Right lobe of liver (tissue), 6 donors: Measurements from ENCODE around the gene C10orf95. TPM values are rescaled to one million over a fixed set of nuclear protein-coding genes. Genes with fewer than 3 reads are reported as not detected.

Experiments
- ATAC-seq, 4 donors: fragments of 200-7000 bp; cut with Tn5 transposase; one replicate each; pipeline ENCODE4 v1.9.1; 2020; ENCODE audit warnings: mild to moderate bottlenecking in 4 of 4, moderate library complexity in 4 of 4
- DNase-seq, 3 donors: peaks; one replicate each; pipeline ENCODE4 v3.0.0-alpha.2; 2020
- H3K27ac ChIP-seq, 3 donors: fragments of 200-600 bp; one replicate each; pipeline ENCODE4 v1.8.0; 2022
- H3K27me3 ChIP-seq, 2 donors: fragments of 200-600 bp; one replicate each; pipeline ENCODE4 v1.8.0; 2022
- H3K36me3 ChIP-seq, 4 donors: fragments of 200-600 bp; sonication (generic) in 1 of 4; one replicate each; pipeline versions ENCODE4 v1.5.1 to v1.8.0; 2017 to 2022; ENCODE audit warnings: control low read depth in 1 of 4
- H3K4me1 ChIP-seq, 4 donors: fragments of 200-600 bp; sonication (generic) in 1 of 4; one replicate each; pipeline versions ENCODE4 v1.5.1 to v1.8.0; 2017 to 2022; ENCODE audit warnings: control low read depth in 1 of 4
- H3K4me3 ChIP-seq, 3 donors: fragments of 200-600 bp; one replicate each; pipeline ENCODE4 v1.8.0; 2022
- H3K9me3 ChIP-seq, 4 donors: fragments of 200-600 bp; sonication (generic) in 1 of 4; one replicate each; pipeline versions ENCODE4 v1.5.1 to v1.8.0; 2017 to 2022; ENCODE audit warnings: control low read depth in 1 of 4
- POLR2A ChIP-seq: fragments of 450-650 bp; IDR thresholded peaks from one replicate; pipeline ENCODE4 v1.6.1; 2017; ENCODE audit warnings: antibody characterized with exemption, mild to moderate bottlenecking
- WGBS: methylation state at CpG from one replicate; pipeline ENCODE4 v1.1.6; 2018; ENCODE audit warnings: low coverage, low lambda C conversion rate; ENCODE audit not compliant: insufficient coverage; ENCODE audit errors: missing lambda C conversion rate; 5-methylcytosine and 5-hydroxymethylcytosine counted together
- intact Hi-C, 2 donors: fragments of 100-400 bp; cut with DNase I; formaldehyde crosslinking; loops; one replicate each; pipeline versions ENCODE4 v1.11.2 to v1.14.1; 2022
- total RNA-seq, 6 experiments: library from RNA; depleted of rRNA in 2 of 6; stranded (reverse); fragments of >200 nt in 2 of 6; fragmentation: NEBNext Ultra II Directional in 3 of 6; extraction: Animal tissue kit (Norgen Biotek cat#: 25700) in 3 of 6; gene quantifications; one replicate each; pipeline versions ENCODE4 v1.1.0 to v1.2.4, GENCODE V29; 2016 to 2023
- TF ChIP-seq, protein P1 (sequence below), 4 donors: fragments of 200-600 bp in 3 of 4; fragments of 450-650 bp in 1 of 4; IDR thresholded peaks; one replicate each; pipeline versions ENCODE4 v1.5.1 to v1.8.0; 2016 to 2022; ENCODE audit warnings: antibody characterized with exemption in 4 of 4, mild to moderate bottlenecking in 2 of 4
- donor health status: DM: no; HTN: yes; CAD: no.
- donor health status: DM: no; HTN: no; CAD: no.
- donor health status: DM: no; HTN: no; CAD: no.
- donor health status: DM: no; HTN: yes; CAD: no.
- donor health status: DM: no; HTN: yes; CAD: no.

C10orf95 gene
- total RNA-seq, 6 experiments from 2014 or later: not detected

- DNase-seq (no peak), ATAC-seq (no peak)
- no peak overlapping the region for H3K27ac ChIP-seq
- H3K4me1 ChIP-seq: peaks cover 0 to 25% (median 11%) of the 10 kb centered on the region in 4 donors
- intact Hi-C loops: no loop called here
- no peak overlapping the region for H3K4me3 ChIP-seq
- WGBS: 91% methylated on average over 6 of the region's 13 CpGs
- no peaks in the 10 kb centered on the region for H3K9me3 ChIP-seq
- peaks cover 0 to 5% (median 2%) of the 10 kb centered on the region in 4 donors for H3K36me3 ChIP-seq
- no peak for TF ChIP-seq POLR2A
- TF ChIP-seq, protein P1, sequence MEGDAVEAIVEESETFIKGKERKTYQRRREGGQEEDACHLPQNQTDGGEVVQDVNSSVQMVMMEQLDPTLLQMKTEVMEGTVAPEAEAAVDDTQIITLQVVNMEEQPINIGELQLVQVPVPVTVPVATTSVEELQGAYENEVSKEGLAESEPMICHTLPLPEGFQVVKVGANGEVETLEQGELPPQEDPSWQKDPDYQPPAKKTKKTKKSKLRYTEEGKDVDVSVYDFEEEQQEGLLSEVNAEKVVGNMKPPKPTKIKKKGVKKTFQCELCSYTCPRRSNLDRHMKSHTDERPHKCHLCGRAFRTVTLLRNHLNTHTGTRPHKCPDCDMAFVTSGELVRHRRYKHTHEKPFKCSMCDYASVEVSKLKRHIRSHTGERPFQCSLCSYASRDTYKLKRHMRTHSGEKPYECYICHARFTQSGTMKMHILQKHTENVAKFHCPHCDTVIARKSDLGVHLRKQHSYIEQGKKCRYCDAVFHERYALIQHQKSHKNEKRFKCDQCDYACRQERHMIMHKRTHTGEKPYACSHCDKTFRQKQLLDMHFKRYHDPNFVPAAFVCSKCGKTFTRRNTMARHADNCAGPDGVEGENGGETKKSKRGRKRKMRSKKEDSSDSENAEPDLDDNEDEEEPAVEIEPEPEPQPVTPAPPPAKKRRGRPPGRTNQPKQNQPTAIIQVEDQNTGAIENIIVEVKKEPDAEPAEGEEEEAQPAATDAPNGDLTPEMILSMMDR (IDR thresholded peaks at IDR 0.05): no peak
- H3K27me3 ChIP-seq: no peaks in the 10 kb centered on the region
Observed at GRCh38 chr10:102423372-102423968, 27.9 kb downstream of the C10orf95 start.

GRCh38 chr10:102422545-102423129 lies 28.7 kb downstream of the C10orf95 start:
- TF ChIP-seq POLR2A: peak; percentile 11
- TF ChIP-seq, protein P1 (IDR thresholded peaks at IDR 0.05): peak; percentile 82 to 92 (median 88)
- H3K27ac ChIP-seq: peak overlapping the region; percentile 71 to 89 (median 73)
- peak; percentile 88 to 90 (median 89) for DNase-seq
- 4% methylated on average over 3 of the region's 28 CpGs for WGBS
- no peaks in the 10 kb centered on the region for H3K9me3 ChIP-seq
- intact Hi-C loops: no loop called here
- no peaks in the 10 kb centered on the region for H3K27me3 ChIP-seq
- peaks cover 0 to 5% (median 2%) of the 10 kb centered on the region in 4 donors for H3K36me3 ChIP-seq
- H3K4me3 ChIP-seq: peak overlapping the region; percentile 86 to 90 (median 89)
- peaks cover 0 to 25% (median 11%) of the 10 kb centered on the region in 4 donors for H3K4me1 ChIP-seq
- peak; percentile 71 to 78 (median 74) for ATAC-seq

- H3K4me3 ChIP-seq: peak overlapping the region; percentile 86 to 90 (median 89)
- peak; percentile 7 for TF ChIP-seq POLR2A
- TF ChIP-seq, protein P1 (IDR thresholded peaks at IDR 0.05): no peak
- peaks cover 0 to 5% (median 2%) of the 10 kb centered on the region in 4 donors for H3K36me3 ChIP-seq
- intact Hi-C loops: no loop called here
- no peaks in the 10 kb centered on the region for H3K9me3 ChIP-seq
- DNase-seq (peak; percentile 65 to 84 (median 78)), ATAC-seq (peak; percentile 26 to 44 (median 36))
- 0% methylated on average over 15 of the region's 62 CpGs for WGBS
- no peaks in the 10 kb centered on the region for H3K27me3 ChIP-seq
- H3K4me1 ChIP-seq: peaks cover 0 to 25% (median 11%) of the 10 kb centered on the region in 4 donors
- peak overlapping the region; percentile 71 to 89 (median 73) for H3K27ac ChIP-seq
Observed at GRCh38 chr10:102421757-102422512, 29.4 kb downstream of the C10orf95 start.

- Histone ChIP-seq H3K9me3 (no peaks in the 10 kb centered on the region), H3K36me3 (peaks cover 0 to 5% (median 2%) of the 10 kb centered on the region in 4 donors), H3K4me1 (peaks cover 0 to 25% (median 11%) of the 10 kb centered on the region in 4 donors), H3K27ac (peak overlapping the region; percentile 71 to 89 (median 73)), H3K27me3 (no peaks in the 10 kb centered on the region), H3K4me3 (peak overlapping the region; percentile 86 to 90 (median 89))
- intact Hi-C loops: no loop called here
- 0% methylated on average over 5 of the region's 14 CpGs for WGBS
- DNase-seq (no peak), ATAC-seq (peak in 1 of 4 donors; percentile 2)
- TF ChIP-seq POLR2A: no peak
- TF ChIP-seq, protein P1 (IDR thresholded peaks at IDR 0.05): no peak
Observed at GRCh38 chr10:102421507-102421756, 29.9 kb downstream of the C10orf95 start.
